ENCODE results near the gene ARID3A.

GRCh38 chr19:1019980-1020867 lies 94.4 kb downstream of the ARID3A start:
- TF ChIP-seq EZH2 (IDR thresholded peaks at IDR 0.05; ENCODE audit: insufficient read depth, poor library complexity, severe bottlenecking): no peak
- no peak for TF ChIP-seq EZH2phosphoT487 (IDR thresholded peaks at IDR 0.05; ENCODE audit: insufficient read depth, low read depth)
